GM23338 (cell line): ENCODE results near the gene EPHB2.

Experiments
- EZH2phosphoT487 ChIP-seq: fragments of 200-600 bp; sonication (generic); IDR thresholded peaks from one replicate; pipeline ENCODE4 v1.8.1; 2018; ENCODE audit warnings: antibody characterized with exemption; ENCODE audit not compliant: unreplicated experiment
- POLR2AphosphoS5 ChIP-seq: IDR thresholded peaks from 2 replicates; pipeline ENCODE4 v1.6.1; 2016; ENCODE audit warnings: antibody characterized with exemption, low read depth
- TF ChIP-seq, protein P1 (sequence below), 2 experiments: fragments of 200-600 bp in 1 of 2; sonication (generic) in 1 of 2; conservative IDR thresholded peaks; 2 replicates each; pipeline versions ENCODE4 v1.5.1 to v1.6.1; 2016 to 2017; ENCODE audit warnings: antibody characterized with exemption in 2 of 2, low read depth in 2 of 2, mild to moderate bottlenecking in 2 of 2, moderate library complexity in 1 of 2
- TF ChIP-seq, protein P2 (sequence below): IDR thresholded peaks from one replicate; pipeline ENCODE4 v1.6.1; 2018; ENCODE audit warnings: antibody characterized with exemption; ENCODE audit not compliant: unreplicated experiment

DNA sequence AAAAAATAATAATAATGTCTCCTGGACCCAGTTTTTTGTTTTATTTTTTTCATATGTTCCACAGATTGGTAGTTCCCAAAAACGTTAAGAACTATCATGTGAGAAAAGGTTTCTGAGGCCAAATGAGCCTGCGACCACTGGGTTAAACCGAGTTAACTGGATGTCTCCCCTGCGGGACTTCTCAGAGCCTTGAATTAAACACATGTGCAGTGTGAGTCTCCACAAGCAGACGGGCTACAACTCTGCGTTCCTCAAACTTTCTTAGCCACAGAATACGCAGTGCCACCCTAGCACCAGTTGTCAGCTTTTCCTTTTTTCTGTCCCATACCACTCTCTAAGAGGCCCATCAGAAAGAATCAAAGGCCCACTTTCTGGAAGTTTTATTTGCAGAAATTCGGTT is 164.1 kb downstream of the EPHB2 start:
- TF ChIP-seq, protein P1, sequence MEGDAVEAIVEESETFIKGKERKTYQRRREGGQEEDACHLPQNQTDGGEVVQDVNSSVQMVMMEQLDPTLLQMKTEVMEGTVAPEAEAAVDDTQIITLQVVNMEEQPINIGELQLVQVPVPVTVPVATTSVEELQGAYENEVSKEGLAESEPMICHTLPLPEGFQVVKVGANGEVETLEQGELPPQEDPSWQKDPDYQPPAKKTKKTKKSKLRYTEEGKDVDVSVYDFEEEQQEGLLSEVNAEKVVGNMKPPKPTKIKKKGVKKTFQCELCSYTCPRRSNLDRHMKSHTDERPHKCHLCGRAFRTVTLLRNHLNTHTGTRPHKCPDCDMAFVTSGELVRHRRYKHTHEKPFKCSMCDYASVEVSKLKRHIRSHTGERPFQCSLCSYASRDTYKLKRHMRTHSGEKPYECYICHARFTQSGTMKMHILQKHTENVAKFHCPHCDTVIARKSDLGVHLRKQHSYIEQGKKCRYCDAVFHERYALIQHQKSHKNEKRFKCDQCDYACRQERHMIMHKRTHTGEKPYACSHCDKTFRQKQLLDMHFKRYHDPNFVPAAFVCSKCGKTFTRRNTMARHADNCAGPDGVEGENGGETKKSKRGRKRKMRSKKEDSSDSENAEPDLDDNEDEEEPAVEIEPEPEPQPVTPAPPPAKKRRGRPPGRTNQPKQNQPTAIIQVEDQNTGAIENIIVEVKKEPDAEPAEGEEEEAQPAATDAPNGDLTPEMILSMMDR (conservative IDR thresholded peaks at IDR 0.05; ENCODE audit: low read depth in 2 of 2) = no peak
- TF ChIP-seq, protein P2, sequence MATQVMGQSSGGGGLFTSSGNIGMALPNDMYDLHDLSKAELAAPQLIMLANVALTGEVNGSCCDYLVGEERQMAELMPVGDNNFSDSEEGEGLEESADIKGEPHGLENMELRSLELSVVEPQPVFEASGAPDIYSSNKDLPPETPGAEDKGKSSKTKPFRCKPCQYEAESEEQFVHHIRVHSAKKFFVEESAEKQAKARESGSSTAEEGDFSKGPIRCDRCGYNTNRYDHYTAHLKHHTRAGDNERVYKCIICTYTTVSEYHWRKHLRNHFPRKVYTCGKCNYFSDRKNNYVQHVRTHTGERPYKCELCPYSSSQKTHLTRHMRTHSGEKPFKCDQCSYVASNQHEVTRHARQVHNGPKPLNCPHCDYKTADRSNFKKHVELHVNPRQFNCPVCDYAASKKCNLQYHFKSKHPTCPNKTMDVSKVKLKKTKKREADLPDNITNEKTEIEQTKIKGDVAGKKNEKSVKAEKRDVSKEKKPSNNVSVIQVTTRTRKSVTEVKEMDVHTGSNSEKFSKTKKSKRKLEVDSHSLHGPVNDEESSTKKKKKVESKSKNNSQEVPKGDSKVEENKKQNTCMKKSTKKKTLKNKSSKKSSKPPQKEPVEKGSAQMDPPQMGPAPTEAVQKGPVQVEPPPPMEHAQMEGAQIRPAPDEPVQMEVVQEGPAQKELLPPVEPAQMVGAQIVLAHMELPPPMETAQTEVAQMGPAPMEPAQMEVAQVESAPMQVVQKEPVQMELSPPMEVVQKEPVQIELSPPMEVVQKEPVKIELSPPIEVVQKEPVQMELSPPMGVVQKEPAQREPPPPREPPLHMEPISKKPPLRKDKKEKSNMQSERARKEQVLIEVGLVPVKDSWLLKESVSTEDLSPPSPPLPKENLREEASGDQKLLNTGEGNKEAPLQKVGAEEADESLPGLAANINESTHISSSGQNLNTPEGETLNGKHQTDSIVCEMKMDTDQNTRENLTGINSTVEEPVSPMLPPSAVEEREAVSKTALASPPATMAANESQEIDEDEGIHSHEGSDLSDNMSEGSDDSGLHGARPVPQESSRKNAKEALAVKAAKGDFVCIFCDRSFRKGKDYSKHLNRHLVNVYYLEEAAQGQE = no peak
- no peak for TF ChIP-seq POLR2AphosphoS5
- no peak for TF ChIP-seq EZH2phosphoT487
